Lower leg skin (tissue), 4 donors: ENCODE measurements around the gene INHBA. TPM values are rescaled to one million over a fixed set of nuclear protein-coding genes. Genes with fewer than 3 reads are reported as not detected.

Source experiments
- DNase-seq, 2 donors: peaks; one replicate each; pipeline ENCODE4 v3.0.0-alpha.2; 2019; ENCODE audit warnings: low spot score in 2 of 2
- H3K4me3 ChIP-seq: fragments of 200-600 bp; sonication (generic); 2 replicates; pipeline ENCODE4 v1.5.1; 2017; ENCODE audit warnings: mild to moderate bottlenecking, low read depth; ENCODE audit not compliant: poor library complexity, severe bottlenecking
- CTCF ChIP-seq, 3 donors: fragments of 450-650 bp; IDR thresholded peaks; one replicate each; pipeline ENCODE4 v1.5.1; 2016; ENCODE audit warnings: antibody characterized with exemption in 3 of 3, mild to moderate bottlenecking in 3 of 3, moderate library complexity in 2 of 3
- POLR2A ChIP-seq, 2 donors: fragments of 450-650 bp; IDR thresholded peaks; one replicate each; pipeline ENCODE4 v1.6.1; 2016 to 2017; ENCODE audit warnings: antibody characterized with exemption in 2 of 2, mild to moderate bottlenecking in 1 of 2, moderate library complexity in 1 of 2
- WGBS, 2 donors: methylation state at CpG; one replicate each; pipeline ENCODE4 v1.1.5; 2018; 5-methylcytosine and 5-hydroxymethylcytosine counted together
- intact Hi-C: fragments of 100-400 bp; cut with DNase I; formaldehyde crosslinking; loops from one replicate; pipeline ENCODE4 v1.15.0; 2023; ENCODE audit warnings: low total_unique reads
- total RNA-seq, 4 donors: library from RNA; depleted of rRNA; stranded (reverse); fragments of >200 nt; gene quantifications; one replicate each; pipeline ENCODE4 v1.1.0, GENCODE V29; 2016

Gene INHBA
- total RNA-seq, 4 donors from 2014 or later: 1.1 to 6.3 (median 1.7) TPM

- WGBS, 2 donors: 24 to 33% methylated on average over 2 of the region's 2 CpGs
- no peak for TF ChIP-seq CTCF (IDR thresholded peaks at IDR 0.05)
- TF ChIP-seq POLR2A (IDR thresholded peaks at IDR 0.05): no peak
- no peak overlapping the region for H3K4me3 ChIP-seq
- intact Hi-C loops: no loop called here
- no peak for DNase-seq
Measured at GRCh38 chr7:41655426-41655825, 47.5 kb downstream of the INHBA start.

GRCh38 chr7:41652267-41652666, 50.6 kb downstream of the INHBA start:
- WGBS, 2 donors: 50 to 55% methylated on average over 1 of the region's 1 CpG
- no peak for DNase-seq
- TF ChIP-seq CTCF (IDR thresholded peaks at IDR 0.05): no peak
- no peak for TF ChIP-seq POLR2A (IDR thresholded peaks at IDR 0.05)
- intact Hi-C loops: no loop called here
- no peak overlapping the region for H3K4me3 ChIP-seq

GRCh38 chr7:41648501-41648900, 54.4 kb downstream of the INHBA start:
- TF ChIP-seq POLR2A (IDR thresholded peaks at IDR 0.05) (no peak), CTCF (IDR thresholded peaks at IDR 0.05) (no peak)
- H3K4me3 ChIP-seq: no peak overlapping the region
- WGBS, 2 donors: 38 to 39% methylated on average over 1 of the region's 1 CpG
- intact Hi-C loops: no loop called here
- no peak for DNase-seq

GRCh38 chr7:41643616-41644015, 59.3 kb downstream of the INHBA start:
- WGBS, 2 donors: 48 to 62% methylated on average over 1 of the region's 1 CpG
- intact Hi-C loops: no loop called here
- TF ChIP-seq CTCF (IDR thresholded peaks at IDR 0.05) (no peak), POLR2A (IDR thresholded peaks at IDR 0.05) (no peak)
- no peak for DNase-seq
- H3K4me3 ChIP-seq: no peak overlapping the region

GRCh38 chr7:41641665-41642014, 61.2 kb downstream of the INHBA start:
- intact Hi-C loops: no loop called here
- no peak for TF ChIP-seq POLR2A (IDR thresholded peaks at IDR 0.05)
- no peak for TF ChIP-seq CTCF (IDR thresholded peaks at IDR 0.05)
- WGBS, 2 donors: 85 to 87% methylated on average over 2 of the region's 2 CpGs
- no peak overlapping the region for H3K4me3 ChIP-seq
- DNase-seq: no peak

GRCh38 chr7:41641011-41641664, 61.8 kb downstream of the INHBA start:
- DNase-seq: no peak
- intact Hi-C loops: no loop called here
- WGBS, 2 donors: 79 to 85% methylated on average over 6 of the region's 6 CpGs
- TF ChIP-seq POLR2A (IDR thresholded peaks at IDR 0.05) (no peak), CTCF (IDR thresholded peaks at IDR 0.05) (no peak)
- H3K4me3 ChIP-seq: no peak overlapping the region
